ENCODE measurements around the gene LSM4.

GRCh38 chr19:18332917-18333530 is 10.1 kb upstream of the LSM4 start:
- TF ChIP-seq CTCF (IDR thresholded peaks at IDR 0.05), result no peak
- no peak for TF ChIP-seq POLR2A (IDR thresholded peaks at IDR 0.05)

Measured in right lobe of liver (tissue), 4 donors.